IPS DF 6.9 (cell line): Measurements from ENCODE around the gene CDHR5.

Source experiments
- DNase-seq: peaks from one replicate; pipeline ENCODE4 v3.0.0-alpha.2; 2013; ENCODE audit warnings: low read depth, low spot score
- H3K27ac ChIP-seq: one replicate; pipeline ENCODE4 v1.5.1; 2013; ENCODE audit warnings: low read length, control low read depth
- H3K27me3 ChIP-seq: 2 replicates; pipeline ENCODE4 v1.6.1; 2013; ENCODE audit warnings: mild to moderate bottlenecking, low read length; ENCODE audit not compliant: control insufficient read depth, insufficient read depth
- H3K36me3 ChIP-seq: 2 replicates; pipeline ENCODE4 v1.6.1; 2013; ENCODE audit warnings: low read length; ENCODE audit not compliant: control insufficient read depth, insufficient read depth
- H3K4me1 ChIP-seq: 2 replicates; pipeline ENCODE4 v1.6.1; 2013; ENCODE audit warnings: low read length; ENCODE audit not compliant: control insufficient read depth, insufficient read depth
- H3K4me3 ChIP-seq: 2 replicates; pipeline ENCODE4 v1.5.1; 2013; ENCODE audit warnings: mild to moderate bottlenecking, low read length
- H3K9me3 ChIP-seq: 2 replicates; pipeline ENCODE4 v1.6.1; 2013; ENCODE audit warnings: low read length, inconsistent platforms; ENCODE audit not compliant: control insufficient read depth, insufficient read depth
- WGBS: extraction: QIAGEN DNeasy Blood & Tissue Kit; methylation state at CpG from one replicate; pipeline ENCODE4 v1.1.7; 2013; ENCODE audit warnings: mixed read lengths, missing lambda C conversion rate; ENCODE audit not compliant: insufficient read length, insufficient coverage; 5-methylcytosine and 5-hydroxymethylcytosine counted together

Gene CDHR5

DNA sequence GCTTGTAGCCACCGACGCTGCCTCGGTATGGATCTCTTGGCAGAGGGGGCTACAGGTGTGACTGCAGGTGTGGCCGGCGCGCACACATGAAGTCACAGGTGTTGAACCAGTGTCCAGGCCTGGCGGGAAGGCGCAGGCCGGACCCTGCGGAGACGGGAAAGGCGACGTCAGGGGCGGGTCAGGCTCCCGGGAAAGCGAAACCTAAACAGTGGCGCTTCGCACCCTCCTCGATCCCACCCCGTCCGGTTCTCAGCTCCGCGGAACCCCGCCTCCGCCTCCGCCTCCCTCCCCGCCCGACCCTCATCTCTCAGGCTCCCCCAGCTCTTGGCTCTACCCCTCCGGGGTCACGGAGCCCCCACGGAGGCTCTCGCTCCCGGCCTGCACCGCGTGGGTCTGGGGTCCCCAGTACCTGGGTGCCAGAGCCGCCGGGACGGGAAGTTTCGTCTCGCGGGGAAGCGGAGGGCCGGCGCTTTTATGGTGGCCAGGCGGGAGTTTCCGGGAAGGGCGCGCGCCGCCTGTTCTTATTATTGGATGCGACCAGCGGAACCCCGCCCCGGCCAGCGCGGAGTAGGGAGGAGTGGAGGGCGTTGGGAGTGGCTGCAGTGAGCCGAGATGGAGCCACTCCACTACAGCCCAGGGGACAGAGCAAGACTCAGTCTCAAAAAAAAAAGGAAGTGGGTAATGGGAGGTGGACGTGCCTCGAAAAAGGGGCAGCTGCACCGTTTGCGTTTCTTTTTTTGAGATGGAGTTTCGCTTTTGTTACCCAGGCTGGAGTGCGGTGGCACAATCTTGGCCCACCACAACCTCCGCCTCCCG, 9.0 kb downstream of the CDHR5 start, which contains the start of gene IRF7:
Gene IRF7 (minus strand): TSS at position 447 of the 816 bp plus-strand sequence. CDS start 586 bp downstream, outside the sequence.
- Histone ChIP-seq H3K27me3 (no peaks in the 10 kb centered on the region), H3K4me3 (peak within 1 kb of the TSS; percentile 79; the same call in 1 of the 2 replicates), H3K36me3 (peaks cover 14% of the 10 kb centered on the region), H3K4me1 (peaks cover 3% of the 10 kb centered on the region; the same call in 1 of the 2 replicates), H3K9me3 (no peaks in the 10 kb centered on the region), H3K27ac (no peak within 1 kb of the TSS)
- no peak for DNase-seq
- WGBS = no CpG with 5 or more reads among the region's 66 CpGs

DNA sequence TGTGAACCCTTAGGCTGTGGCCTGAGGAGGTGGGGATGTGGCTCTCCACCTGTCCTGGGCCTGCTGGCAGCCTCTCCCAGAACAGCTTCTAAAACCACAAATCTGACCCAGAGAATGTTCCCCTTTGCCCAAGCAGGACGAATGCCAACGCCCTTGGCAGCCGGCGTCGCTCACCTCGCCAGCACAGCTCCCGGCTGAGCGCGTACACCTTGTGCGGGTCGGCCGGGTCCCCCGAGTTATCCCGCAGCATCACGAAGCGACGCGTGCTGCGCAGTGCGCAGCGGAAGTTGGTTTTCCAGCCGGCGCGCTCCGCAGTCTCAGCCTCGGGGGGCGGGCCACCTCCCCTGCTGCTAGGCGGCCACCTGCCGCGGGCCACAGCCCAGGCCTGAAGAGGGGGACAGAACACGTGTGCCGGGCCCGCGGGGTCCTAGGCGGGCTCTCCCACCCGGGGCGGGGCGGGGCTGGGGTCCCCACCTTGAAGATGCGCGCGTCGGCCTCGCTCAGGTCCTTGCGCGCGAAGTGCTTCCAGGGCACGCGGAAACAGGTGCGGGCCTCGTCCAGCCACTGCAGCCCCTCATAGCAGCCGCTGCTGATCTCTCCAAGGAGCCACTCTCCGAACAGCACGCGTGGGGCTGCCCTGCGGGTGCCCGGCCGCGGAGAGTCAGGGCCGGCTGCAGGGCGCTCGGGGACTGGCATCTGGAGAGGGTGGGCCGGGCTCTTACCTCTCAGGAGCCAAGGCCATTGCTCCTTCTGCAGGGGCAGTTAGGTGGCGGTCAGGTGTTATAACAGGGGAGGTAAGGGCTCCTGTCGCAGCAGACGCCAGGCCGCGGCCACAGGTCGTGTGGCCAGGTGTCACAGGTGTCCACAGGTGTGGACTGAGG, 9.9 kb downstream of the CDHR5 start:
- peaks cover 22% of the 10 kb centered on the region for H3K36me3 ChIP-seq
- H3K27ac ChIP-seq = no peak overlapping the region
- H3K27me3 ChIP-seq = no peaks in the 10 kb centered on the region
- H3K9me3 ChIP-seq = no peaks in the 10 kb centered on the region
- WGBS = no CpG with 5 or more reads among the region's 68 CpGs
- peak overlapping the region; percentile 79; the same call in 1 of the 2 replicates for H3K4me3 ChIP-seq
- no peak for DNase-seq
- peaks cover 3% of the 10 kb centered on the region; the same call in 1 of the 2 replicates for H3K4me1 ChIP-seq

DNA sequence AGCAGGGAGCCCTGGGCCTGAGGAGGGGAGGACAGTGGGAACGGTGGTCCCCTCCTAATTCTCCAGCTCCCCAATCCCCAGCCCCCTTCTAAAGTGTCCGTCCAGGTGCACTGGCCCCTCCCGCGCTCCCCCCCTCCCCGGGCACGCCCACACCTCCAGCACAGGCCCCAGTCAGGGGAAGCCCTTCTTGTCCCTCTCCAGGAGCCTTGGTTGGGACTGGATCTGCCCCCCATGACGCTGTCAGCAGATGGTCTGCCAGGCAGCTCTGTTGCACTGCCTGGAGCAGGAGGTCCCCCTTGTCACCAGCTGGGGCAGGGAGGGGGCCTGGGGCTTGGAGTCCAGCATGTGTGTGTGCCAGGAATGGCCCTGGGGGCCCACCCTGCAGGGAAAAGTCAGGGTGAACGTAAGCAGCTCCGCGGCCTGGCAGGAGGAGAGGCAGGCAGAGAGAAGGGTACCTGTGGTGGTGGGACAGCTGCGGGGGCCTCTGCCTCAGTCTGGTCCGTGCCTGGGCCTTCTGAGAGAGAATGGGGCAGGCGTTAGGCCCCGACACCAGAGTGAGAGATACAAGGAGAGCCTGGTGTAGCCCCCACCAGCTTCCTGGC, 10.6 kb downstream of the CDHR5 start:
- DNase-seq = no peak
- H3K27ac ChIP-seq = no peak overlapping the region

DNA sequence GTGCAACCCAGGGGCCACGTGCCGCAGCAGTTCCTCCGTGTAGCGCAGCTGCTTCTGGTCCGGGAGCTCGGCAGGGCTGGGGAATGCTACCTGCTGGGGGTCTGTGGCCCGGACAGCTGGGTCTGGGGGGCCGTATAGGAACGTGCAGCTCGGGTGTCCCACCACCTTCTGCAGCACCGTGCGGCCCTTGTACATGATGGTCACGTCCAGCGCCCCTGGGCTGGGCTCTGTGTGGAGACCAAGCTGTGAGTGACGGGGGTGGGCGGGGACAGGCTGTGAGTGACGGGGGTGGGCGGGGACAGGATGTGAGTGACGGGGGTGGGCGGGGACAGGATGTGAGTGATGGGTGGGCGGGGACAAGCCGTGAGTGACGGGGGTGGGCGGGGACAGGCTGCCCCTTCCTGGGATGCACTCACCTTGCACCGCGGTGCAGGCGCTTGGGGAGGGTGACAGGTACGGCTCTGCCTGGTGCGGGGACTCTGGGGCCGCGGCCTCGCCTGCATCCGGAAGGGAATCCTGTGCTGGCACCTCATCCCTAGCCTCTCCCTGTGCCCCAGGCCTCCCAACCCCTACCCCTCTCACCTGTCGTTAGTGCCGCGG, 11.3 kb downstream of the CDHR5 start:
- Histone ChIP-seq H3K36me3 (peaks cover 35% of the 10 kb centered on the region), H3K27ac (no peak overlapping the region), H3K4me1 (peaks cover 3% of the 10 kb centered on the region; the same call in 1 of the 2 replicates), H3K27me3 (no peaks in the 10 kb centered on the region), H3K4me3 (no peak overlapping the region), H3K9me3 (no peaks in the 10 kb centered on the region)
- no peak for DNase-seq
- WGBS = no CpG with 5 or more reads among the region's 36 CpGs

More for the DNA sequence above, 10.6 kb downstream of the CDHR5 start:
- H3K4me1 ChIP-seq = peaks cover 3% of the 10 kb centered on the region; the same call in 1 of the 2 replicates
- H3K4me3 ChIP-seq = no peak overlapping the region
- no peaks in the 10 kb centered on the region for H3K27me3 ChIP-seq
- no CpG with 5 or more reads among the region's 14 CpGs for WGBS
- peaks cover 29% of the 10 kb centered on the region for H3K36me3 ChIP-seq
- H3K9me3 ChIP-seq = no peaks in the 10 kb centered on the region

DNA sequence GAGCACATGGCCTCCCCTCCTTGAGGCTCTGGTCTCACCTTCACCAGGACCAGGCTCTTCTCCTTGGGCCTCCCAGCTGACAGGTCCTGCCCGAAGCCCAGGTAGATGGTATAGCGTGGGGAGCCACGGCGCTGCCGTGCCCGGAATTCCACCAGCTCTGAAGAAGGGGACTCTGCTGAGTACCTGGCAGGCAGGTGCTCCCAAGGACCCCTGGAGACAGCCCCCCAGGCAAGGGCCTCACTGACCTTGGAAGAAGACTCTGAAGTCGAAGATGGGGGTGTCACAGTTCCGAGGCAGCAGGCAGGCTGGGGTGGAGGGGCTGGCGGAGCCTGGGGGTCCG, 11.8 kb downstream of the CDHR5 start:
- DNase-seq = no peak
- peaks cover 41% of the 10 kb centered on the region for H3K36me3 ChIP-seq
- no peak overlapping the region for H3K4me3 ChIP-seq
- no peaks in the 10 kb centered on the region for H3K9me3 ChIP-seq
- no CpG with 5 or more reads among the region's 10 CpGs for WGBS
- H3K4me1 ChIP-seq = peaks cover 3% of the 10 kb centered on the region; the same call in 1 of the 2 replicates
- no peak overlapping the region for H3K27ac ChIP-seq
- no peaks in the 10 kb centered on the region for H3K27me3 ChIP-seq

DNA sequence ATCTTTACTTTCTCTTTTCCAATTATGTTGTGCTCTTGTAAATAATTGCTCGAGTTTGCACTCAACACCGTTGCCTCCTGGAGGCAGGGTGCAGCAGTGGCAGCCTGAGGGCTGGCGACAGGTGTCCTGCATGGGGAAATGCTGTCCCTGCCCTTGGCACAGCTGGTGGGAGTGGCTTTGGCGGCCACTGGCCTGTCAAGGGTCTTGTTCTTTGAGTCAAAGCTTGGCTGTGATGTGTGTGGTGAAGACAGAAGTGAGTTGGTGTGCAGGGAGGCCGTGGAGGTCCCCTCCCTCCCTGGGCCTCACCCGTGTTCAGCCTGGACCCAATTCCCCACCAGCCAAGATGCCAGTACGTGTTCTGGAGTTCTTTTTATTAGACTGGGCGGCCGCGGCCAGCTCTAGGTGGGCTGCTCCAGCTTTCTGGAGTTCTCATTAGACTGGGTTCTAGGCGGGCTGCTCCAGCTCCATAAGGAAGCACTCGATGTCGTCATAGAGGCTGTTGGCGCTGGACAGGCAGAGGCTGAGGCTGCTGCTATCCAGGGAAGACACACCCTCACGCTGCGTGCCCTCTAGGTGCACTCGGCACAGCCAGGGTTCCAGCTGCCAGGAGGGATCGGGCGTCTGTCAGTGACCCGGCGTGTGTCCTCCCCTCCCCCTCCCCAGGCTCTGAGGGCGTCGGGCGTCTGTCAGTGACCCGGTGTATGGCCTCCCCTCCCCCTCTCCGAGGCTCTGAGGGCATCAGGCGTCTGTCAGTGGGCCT, 12.4 kb downstream of the CDHR5 start:
- H3K27ac ChIP-seq = no peak overlapping the region
- H3K4me1 ChIP-seq = peaks cover 3% of the 10 kb centered on the region; the same call in 1 of the 2 replicates
- DNase-seq = no peak
- H3K9me3 ChIP-seq = no peaks in the 10 kb centered on the region
- no peaks in the 10 kb centered on the region for H3K27me3 ChIP-seq
- no peak overlapping the region for H3K4me3 ChIP-seq
- no CpG with 5 or more reads among the region's 27 CpGs for WGBS
- peaks cover 46% of the 10 kb centered on the region for H3K36me3 ChIP-seq

DNA sequence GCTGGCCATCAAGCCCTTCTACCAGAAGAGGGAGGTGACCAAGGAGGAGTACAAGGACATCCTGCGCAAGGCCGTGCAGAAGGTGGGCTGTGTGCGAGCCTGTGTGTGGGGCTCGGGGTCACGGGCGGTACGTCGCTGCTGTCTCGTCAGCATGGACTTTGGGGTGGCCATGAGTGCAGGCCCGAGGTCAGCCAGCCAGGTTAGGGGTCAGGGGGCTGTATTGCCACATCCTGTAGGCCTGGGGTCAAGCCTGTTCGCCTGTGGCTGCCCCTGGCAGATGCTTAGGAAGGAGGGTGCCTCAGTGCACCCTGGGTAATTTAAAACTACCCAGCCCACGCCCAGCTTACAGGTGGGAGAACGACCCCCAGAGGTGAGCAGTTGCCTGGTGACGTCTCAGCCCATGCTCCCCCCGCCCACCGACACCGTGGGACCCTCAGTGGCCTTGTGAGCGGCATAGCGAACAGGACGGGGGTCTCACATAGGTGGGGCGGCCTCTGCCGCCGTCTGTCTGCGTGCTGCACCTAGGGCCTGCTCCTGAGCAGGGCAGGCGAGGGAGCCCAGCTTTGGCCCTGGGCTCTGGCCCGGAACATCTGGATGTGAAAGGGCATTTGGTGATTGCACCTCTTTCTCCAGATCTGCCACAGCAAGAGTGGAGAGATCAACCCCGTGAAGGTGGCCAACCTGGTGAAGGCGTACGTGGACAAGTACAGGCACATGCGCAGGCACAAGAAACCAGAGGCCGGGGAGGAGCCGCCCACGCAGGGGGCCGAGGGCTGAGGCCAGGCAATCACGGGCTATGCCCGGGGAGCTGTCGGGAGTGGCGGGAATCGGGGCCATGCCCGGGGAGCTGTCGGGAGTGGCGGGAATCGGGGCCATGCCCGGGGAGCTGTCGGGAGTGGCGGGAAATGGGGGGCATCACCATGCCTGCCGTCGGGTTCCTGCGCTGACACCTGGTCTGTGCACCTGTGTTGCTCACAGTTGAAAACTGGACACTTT, 13.5 kb downstream of the CDHR5 start:
- Histone ChIP-seq H3K36me3 (peaks cover 56% of the 10 kb centered on the region), H3K4me1 (peaks cover 3% of the 10 kb centered on the region; the same call in 1 of the 2 replicates), H3K27ac (no peak overlapping the region), H3K27me3 (no peaks in the 10 kb centered on the region), H3K9me3 (no peaks in the 10 kb centered on the region), H3K4me3 (no peak overlapping the region)
- DNase-seq = no peak
- WGBS = no CpG with 5 or more reads among the region's 49 CpGs

DNA sequence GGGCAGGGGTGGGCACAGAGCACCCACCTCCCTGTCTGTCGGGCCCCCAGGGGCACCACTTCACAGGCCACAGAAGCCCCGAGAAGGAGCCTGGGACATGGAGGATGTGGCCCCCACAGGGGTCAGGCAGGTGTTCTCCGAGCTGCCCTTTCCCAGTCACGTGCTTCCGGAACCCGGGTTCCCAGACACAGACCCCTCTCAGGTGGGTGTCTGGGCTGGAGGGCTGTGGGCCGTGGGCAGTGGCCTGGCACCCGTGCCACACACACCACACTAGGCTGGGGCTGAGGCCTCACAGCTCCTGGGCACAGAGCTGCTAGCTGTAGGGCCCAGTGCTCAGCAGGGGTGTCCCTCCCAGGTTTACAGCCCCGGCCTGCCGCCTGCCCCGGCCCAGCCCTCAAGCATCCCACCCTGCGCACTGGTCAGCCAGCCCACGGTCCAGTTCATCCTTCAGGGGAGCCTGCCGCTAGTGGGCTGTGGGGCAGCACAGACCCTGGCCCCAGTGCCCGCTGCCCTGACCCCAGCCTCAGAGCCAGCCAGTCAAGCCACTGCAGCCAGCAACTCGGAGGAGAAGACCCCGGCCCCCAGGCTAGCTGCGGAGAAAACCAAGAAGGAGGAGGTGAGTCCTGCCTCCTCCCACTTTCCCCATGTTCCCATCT, 14.5 kb downstream of the CDHR5 start:
- Histone ChIP-seq H3K4me1 (peaks cover 1% of the 10 kb centered on the region; the same call in 1 of the 2 replicates), H3K27me3 (no peaks in the 10 kb centered on the region), H3K4me3 (no peak overlapping the region), H3K36me3 (peaks cover 66% of the 10 kb centered on the region), H3K9me3 (no peaks in the 10 kb centered on the region), H3K27ac (no peak overlapping the region)
- DNase-seq = no peak
- no CpG with 5 or more reads among the region's 18 CpGs for WGBS
